Esophagus (tissue), 2 donors: ENCODE results near the gene AOPEP. TPM values are rescaled to one million over a fixed set of nuclear protein-coding genes. Genes with fewer than 3 reads are reported as not detected.
A peak's percentile ranks its signal among the peaks of the same experiment; 100 is the strongest.
"Not testable (repeated sequence)": the region's sequence is repeated elsewhere in the genome, so short reads cannot be mapped to it uniquely, and the experiment has no call there.

Experiments
- H3K27ac ChIP-seq, 2 donors: one replicate each; pipeline ENCODE4 v1.5.1; 2013; ENCODE audit warnings: low read depth in 2 of 2, mild to moderate bottlenecking in 2 of 2, inconsistent platforms in 1 of 2, low read length in 1 of 2, moderate library complexity in 1 of 2
- H3K27me3 ChIP-seq, 2 donors: one replicate each; pipeline ENCODE4 v1.6.1; 2013; ENCODE audit warnings: low read length in 2 of 2, control low read depth in 1 of 2, mild to moderate bottlenecking in 1 of 2; ENCODE audit not compliant: insufficient read depth in 2 of 2, control insufficient read depth in 1 of 2
- H3K36me3 ChIP-seq, 2 donors: one replicate each; pipeline ENCODE4 v1.6.1; 2013; ENCODE audit warnings: low read length in 1 of 2; ENCODE audit not compliant: control insufficient read depth in 2 of 2, insufficient read depth in 2 of 2
- H3K4me1 ChIP-seq, 2 donors: one replicate each; pipeline ENCODE4 v1.6.1; 2013; ENCODE audit warnings: low read length in 1 of 2; ENCODE audit not compliant: control insufficient read depth in 2 of 2, insufficient read depth in 2 of 2
- H3K4me3 ChIP-seq, 2 donors: one replicate each; pipeline ENCODE4 v1.5.1; 2013; ENCODE audit warnings: low read length in 2 of 2, mild to moderate bottlenecking in 2 of 2, low read depth in 1 of 2, moderate library complexity in 1 of 2
- H3K9me3 ChIP-seq, 2 donors: one replicate each; pipeline ENCODE4 v1.6.1; 2013; ENCODE audit warnings: mild to moderate bottlenecking in 2 of 2, low read depth in 1 of 2, low read length in 1 of 2, moderate library complexity in 1 of 2; ENCODE audit not compliant: control insufficient read depth in 2 of 2, insufficient read depth in 1 of 2
- WGBS, 2 donors: extraction: QIAGEN DNeasy Blood & Tissue Kit; methylation state at CpG; one replicate each; pipeline ENCODE4 v1.1.7; 2013; 5-methylcytosine and 5-hydroxymethylcytosine counted together
- polyA plus RNA-seq, 2 donors: library from polyadenylated mRNA; stranded (reverse); fragments of 200-250 nt; gene quantifications; one replicate each; pipeline ENCODE4 v1.2.3, GENCODE V29; 2013
- donor health status: healthy with polysubstance abuse.
- donor health status: Bipolar disorder and iron deficiency.

AOPEP gene
- polyA plus RNA-seq, 2 donors = 99.6 to 111 TPM

DNA sequence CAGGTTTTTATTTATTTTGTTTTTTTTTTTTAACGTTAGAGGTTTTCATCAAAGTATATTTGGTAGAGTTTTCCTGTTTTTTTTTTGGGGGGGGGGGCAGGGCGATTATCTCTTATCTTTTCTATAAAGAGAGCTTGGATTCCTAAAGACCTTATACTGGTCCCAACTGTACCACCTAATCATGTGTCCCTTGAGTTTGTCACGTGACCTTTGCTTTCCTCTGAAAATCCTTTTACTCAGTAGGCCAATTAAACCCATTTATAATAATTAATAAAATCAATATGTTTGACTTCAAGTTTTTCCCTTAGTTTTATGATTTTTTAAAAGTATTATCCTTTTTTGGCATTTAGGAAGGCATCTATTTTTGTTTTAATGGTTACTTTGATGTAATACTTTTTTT lies 286.4 kb downstream of the AOPEP start:
- H3K4me3 ChIP-seq = no peak overlapping the region
- H3K9me3 ChIP-seq = no peaks in the 10 kb centered on the region
- H3K27me3 ChIP-seq = no peaks in the 10 kb centered on the region
- peaks cover 0 to 3% of the 10 kb centered on the region in 2 donors for H3K36me3 ChIP-seq
- WGBS, 2 donors = 41 to 57% methylated on average over 3 of the region's 3 CpGs
- H3K4me1 ChIP-seq = no peaks in the 10 kb centered on the region
- no peak overlapping the region for H3K27ac ChIP-seq

DNA sequence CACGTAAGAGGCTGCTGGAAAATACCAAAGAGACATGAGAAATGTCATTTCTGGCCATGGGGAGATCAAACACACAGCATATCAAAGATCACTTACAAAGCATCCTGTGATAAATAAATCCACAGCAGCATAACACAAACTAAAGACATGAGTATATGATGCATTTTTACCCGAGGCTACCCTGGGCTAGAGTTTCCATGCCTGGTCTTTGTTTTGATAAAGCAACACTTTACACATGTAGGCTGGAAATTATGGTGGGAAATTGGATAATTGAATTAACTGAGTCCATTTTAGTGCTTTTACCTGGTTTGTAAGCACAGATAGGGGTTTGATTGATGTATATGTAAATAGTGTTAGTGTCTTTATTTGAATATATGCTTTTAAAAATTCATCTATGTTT lies 288.4 kb downstream of the AOPEP start:
- H3K4me1 ChIP-seq = peaks cover under 1 to 4% of the 10 kb centered on the region in 2 donors
- WGBS, 2 donors = 36 to 51% methylated on average over 2 of the region's 2 CpGs
- peaks cover 0 to 3% of the 10 kb centered on the region in 2 donors for H3K36me3 ChIP-seq
- H3K27me3 ChIP-seq = no peaks in the 10 kb centered on the region
- peak overlapping the region in 1 of 2 donors; percentile 36 for H3K27ac ChIP-seq
- H3K4me3 ChIP-seq = no peak overlapping the region
- no peaks in the 10 kb centered on the region for H3K9me3 ChIP-seq

DNA sequence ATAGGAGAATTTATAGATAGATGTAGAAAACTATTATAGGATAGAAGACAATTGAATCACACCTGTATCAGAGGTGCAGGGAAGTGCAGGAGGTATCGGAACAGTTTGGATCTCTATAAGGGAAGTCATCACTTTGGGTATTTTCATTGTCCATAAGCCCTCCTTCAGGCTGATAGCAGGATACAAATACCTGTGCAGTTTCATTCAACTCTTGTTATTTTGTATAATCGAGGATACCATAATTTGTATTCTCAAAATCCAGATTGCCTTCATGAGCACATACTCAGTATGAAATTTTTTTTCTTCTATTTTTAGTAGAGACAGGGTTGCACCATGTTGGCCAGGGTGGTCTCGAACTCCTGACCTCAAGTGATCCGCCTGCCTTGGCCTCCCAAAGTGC lies 289.1 kb downstream of the AOPEP start:
- H3K4me3 ChIP-seq = no peak overlapping the region
- no peaks in the 10 kb centered on the region for H3K27me3 ChIP-seq
- H3K27ac ChIP-seq = peak overlapping the region in 1 of 2 donors; percentile 26
- peaks cover 0 to 6% of the 10 kb centered on the region in 2 donors for H3K36me3 ChIP-seq
- H3K4me1 ChIP-seq = peaks cover 4 to 7% of the 10 kb centered on the region in 2 donors
- no peaks in the 10 kb centered on the region for H3K9me3 ChIP-seq
- WGBS, 2 donors = 88 to 92% methylated on average over 4 of the region's 4 CpGs

DNA sequence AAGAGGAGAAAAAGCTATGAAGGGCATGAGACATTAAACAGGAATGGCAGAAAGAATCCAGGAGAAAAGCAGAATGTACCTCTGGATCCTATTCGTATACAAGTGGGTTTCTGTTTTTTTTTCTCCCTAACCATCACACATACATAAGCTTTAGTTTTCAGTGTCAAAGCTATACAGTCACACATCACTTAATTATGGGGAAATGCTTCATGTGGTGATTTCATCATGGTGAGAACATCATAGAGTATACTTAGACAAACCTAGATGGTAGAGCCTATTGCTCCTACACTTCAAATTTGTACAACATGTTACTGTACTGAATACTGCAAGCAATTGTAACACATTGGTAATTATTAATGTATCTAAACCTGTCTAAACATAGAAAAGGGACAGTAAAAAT lies 290.6 kb downstream of the AOPEP start:
- H3K36me3 ChIP-seq = peaks cover 3 to 6% of the 10 kb centered on the region in 2 donors
- no peaks in the 10 kb centered on the region for H3K27me3 ChIP-seq
- 72 to 82% methylated on average over 1 of the region's 1 CpG for WGBS, 2 donors
- H3K9me3 ChIP-seq = no peaks in the 10 kb centered on the region
- H3K4me3 ChIP-seq = no peak overlapping the region
- H3K4me1 ChIP-seq = peaks cover 6 to 10% of the 10 kb centered on the region in 2 donors
- H3K27ac ChIP-seq = peak overlapping the region in 1 of 2 donors; percentile 31

DNA sequence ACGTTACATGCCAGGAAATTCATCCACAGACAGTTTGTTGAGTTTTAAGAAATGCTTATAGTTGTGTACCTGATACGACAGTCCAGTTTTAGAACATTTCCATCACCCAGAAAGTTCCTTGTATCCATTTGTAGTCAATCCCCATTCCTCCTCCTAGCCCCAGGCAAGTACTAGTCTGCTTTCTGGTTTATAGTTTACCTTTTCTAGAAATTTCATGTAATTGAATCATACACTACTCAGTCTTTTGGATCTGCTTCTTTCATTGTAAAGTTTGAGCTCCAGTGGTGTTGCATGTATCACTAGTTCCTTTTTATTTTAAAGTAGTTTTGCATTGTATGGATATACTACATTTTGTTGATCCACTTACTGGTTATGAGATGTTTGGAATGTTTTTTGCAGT lies 291.2 kb downstream of the AOPEP start:
- Histone ChIP-seq H3K27ac (peak overlapping the region in 1 of 2 donors; percentile 74), H3K36me3 (peaks cover 3 to 6% of the 10 kb centered on the region in 2 donors), H3K27me3 (no peaks in the 10 kb centered on the region), H3K4me1 (peaks cover 6 to 10% of the 10 kb centered on the region in 2 donors), H3K4me3 (no peak overlapping the region), H3K9me3 (no peaks in the 10 kb centered on the region)
- WGBS, 2 donors = 63 to 86% methylated on average over 2 of the region's 2 CpGs

DNA sequence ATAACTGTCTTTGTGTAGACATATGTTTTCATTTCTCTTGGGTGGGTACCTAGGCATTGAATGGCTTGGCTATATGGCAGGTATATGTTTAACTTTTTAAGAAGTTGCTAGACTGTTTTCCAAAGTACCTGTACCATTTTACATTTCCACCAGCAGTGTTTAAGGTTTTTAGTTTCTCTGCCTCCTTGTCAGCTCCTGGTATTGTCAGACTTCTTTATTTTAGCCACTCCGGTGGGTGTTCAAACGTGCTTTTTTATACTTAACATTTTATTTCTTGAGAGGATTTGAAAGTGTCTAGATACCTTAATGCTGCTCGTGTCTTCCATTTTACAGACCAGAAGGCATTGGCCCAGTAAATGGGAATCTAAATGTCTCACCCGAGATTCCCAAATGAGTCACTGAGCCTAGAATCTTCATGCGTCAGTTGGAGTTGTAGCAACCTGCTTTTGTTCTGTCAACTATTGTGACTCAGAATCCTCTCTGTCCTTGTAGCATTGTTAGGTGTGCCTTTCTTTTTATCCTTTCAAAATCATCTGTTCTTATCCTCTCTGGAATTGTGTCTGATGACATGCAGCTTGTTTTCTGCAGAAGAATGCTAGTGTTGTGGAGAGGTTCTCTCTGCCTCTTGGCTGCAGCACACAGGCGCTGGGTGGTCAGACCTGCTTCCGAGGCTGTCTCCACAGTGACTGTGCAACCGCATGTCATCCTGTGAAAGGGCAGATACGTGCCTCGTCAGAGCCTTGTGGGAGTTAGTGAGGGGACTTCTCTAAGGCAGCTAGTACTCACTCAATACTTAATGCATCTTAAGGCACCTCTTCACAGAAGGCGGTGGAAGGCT lies 291.8 kb downstream of the AOPEP start:
- Histone ChIP-seq H3K4me1 (peaks cover 8 to 14% of the 10 kb centered on the region in 2 donors), H3K36me3 (peaks cover 3 to 6% of the 10 kb centered on the region in 2 donors), H3K4me3 (no peak overlapping the region), H3K27ac (peak overlapping the region; percentile 74 to 89), H3K9me3 (no peaks in the 10 kb centered on the region), H3K27me3 (no peaks in the 10 kb centered on the region)
- 21 to 35% methylated on average over 11 of the region's 11 CpGs for WGBS, 2 donors

DNA sequence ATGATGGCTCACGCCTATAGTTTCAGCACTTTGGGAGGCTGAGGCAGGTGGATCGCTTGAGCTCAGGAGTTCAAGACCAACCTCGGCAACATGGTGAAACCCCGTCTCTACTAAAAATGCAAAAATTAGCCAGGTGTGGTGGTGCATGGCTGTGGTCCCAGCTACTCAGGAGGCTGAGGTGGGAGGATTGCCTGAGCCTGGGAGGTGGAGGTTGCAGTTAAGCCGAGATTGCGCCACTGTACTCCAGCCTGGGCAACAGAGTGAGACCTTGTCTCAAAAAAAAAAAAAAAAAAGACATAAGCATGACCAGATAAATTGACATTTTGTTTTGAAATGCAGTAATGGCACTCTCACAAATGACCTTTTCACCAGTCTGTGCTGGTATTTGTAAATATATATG lies 294.1 kb downstream of the AOPEP start:
- WGBS, 2 donors = 66 to 77% methylated on average over 6 of the region's 6 CpGs
- H3K27ac ChIP-seq = peak overlapping the region in 1 of 2 donors; percentile 74
- not testable (repeated sequence) for H3K4me3 ChIP-seq, H3K36me3 ChIP-seq, H3K9me3 ChIP-seq, H3K27me3 ChIP-seq
- H3K4me1 ChIP-seq = peaks cover 12 to 19% of the 10 kb centered on the region in 2 donors

DNA sequence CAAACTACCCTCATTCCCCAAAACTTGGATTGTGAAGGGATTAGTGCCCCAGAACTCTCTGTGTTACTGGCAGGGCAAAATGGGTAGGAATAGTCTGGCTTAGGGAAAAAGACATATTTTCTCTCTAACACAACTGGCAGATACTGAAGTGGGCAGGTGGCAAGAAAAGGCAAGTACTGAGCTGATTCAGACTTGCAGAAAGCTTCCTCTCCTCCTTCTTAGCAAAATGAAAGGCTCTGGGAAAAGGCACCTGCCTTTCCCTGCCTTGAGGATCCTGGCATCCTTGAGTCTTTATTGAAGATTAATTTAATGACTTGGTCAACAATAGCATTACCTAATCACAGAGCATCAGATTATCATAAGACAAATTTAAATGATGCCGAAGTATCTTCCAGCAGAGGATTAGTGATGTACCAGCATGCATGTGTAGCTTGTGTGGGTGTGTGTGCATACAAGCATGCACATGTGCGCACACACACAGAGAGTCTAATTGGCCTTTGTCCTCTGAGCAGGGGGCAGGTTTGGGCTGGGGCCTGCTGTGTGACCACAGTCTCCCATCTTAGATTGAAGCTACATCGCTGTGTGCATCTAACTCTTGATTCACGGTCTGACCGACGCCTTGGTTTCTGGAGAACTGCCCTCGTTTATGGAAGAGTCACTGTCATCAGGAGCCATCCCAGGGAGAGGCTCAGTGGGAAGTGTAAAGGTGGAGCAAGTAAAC lies 294.8 kb downstream of the AOPEP start:
- Histone ChIP-seq H3K9me3 (no peaks in the 10 kb centered on the region), H3K36me3 (peaks cover 3 to 7% of the 10 kb centered on the region in 2 donors), H3K27me3 (no peaks in the 10 kb centered on the region), H3K4me1 (peaks cover 12 to 21% of the 10 kb centered on the region in 2 donors), H3K27ac (peak overlapping the region; percentile 87 to 88), H3K4me3 (peak overlapping the region in 1 of 2 donors; percentile 11)
- 38 to 57% methylated on average over 7 of the region's 7 CpGs for WGBS, 2 donors

GRCh38 chr9:95022657-95023056 lies 296.2 kb downstream of the AOPEP start:
- H3K27me3 ChIP-seq = no peaks in the 10 kb centered on the region

More at GRCh38 chr9:95022657-95023056, 296.2 kb downstream of the AOPEP start:
- H3K27ac ChIP-seq = peak overlapping the region; percentile 88 to 94
- no peak overlapping the region for H3K4me3 ChIP-seq
- 70 to 81% methylated on average over 5 of the region's 5 CpGs for WGBS, 2 donors
- peaks cover 12 to 21% of the 10 kb centered on the region in 2 donors for H3K4me1 ChIP-seq
- H3K36me3 ChIP-seq = peaks cover 3 to 6% of the 10 kb centered on the region in 2 donors
- H3K9me3 ChIP-seq = no peaks in the 10 kb centered on the region
